COR-L47 (cell line): ENCODE data around the gene ARHGEF39.

Experiments used
- DNase-seq: peaks from one replicate; lab custom pipeline; 2025; lab: John Stamatoyannopoulos, UW

ARHGEF39 gene

GRCh38 chr9:35691334-35691650 is 26.3 kb upstream of the ARHGEF39 start:
- no peak for DNase-seq

- peak; percentile 21 for DNase-seq
These were observed 25.8 kb upstream of the ARHGEF39 start for GRCh38 chr9:35690614-35691333.

- DNase-seq: no peak
These were observed 25.3 kb upstream of the ARHGEF39 start for GRCh38 chr9:35690294-35690613.

- no peak for DNase-seq
These were observed 24.7 kb upstream of the ARHGEF39 start, which contains the start of gene TPM2 for GRCh38 chr9:35689542-35690293. Gene TPM2, minus strand, starts transcription at chr9:35689925. Its CDS starts 108 bp downstream, at chr9:35689817.

GRCh38 chr9:35688558-35689541 is 23.9 kb upstream of the ARHGEF39 start:
- DNase-seq: no peak

GRCh38 chr9:35687972-35688557 is 23.1 kb upstream of the ARHGEF39 start:
- no peak for DNase-seq

- DNase-seq: no peak
These were observed 22.3 kb upstream of the ARHGEF39 start for GRCh38 chr9:35687306-35687705.

GRCh38 chr9:35686222-35687203 is 21.5 kb upstream of the ARHGEF39 start:
- no peak for DNase-seq

- DNase-seq: no peak
These were observed 20.5 kb upstream of the ARHGEF39 start for GRCh38 chr9:35685506-35685905.

GRCh38 chr9:35684921-35685320 is 19.9 kb upstream of the ARHGEF39 start:
- DNase-seq: no peak

- no peak for DNase-seq
These were observed 18.3 kb upstream of the ARHGEF39 start for GRCh38 chr9:35683323-35683722.

GRCh38 chr9:35682520-35683315 is 17.7 kb upstream of the ARHGEF39 start:
- no peak for DNase-seq

- no peak for DNase-seq
These were observed 17.1 kb upstream of the ARHGEF39 start for GRCh38 chr9:35682051-35682450.

- DNase-seq: no peak
These were observed 16.5 kb upstream of the ARHGEF39 start for GRCh38 chr9:35681341-35682002.

GRCh38 chr9:35680331-35681105 is 15.5 kb upstream of the ARHGEF39 start:
- DNase-seq: no peak

- no peak for DNase-seq
These were observed 14.9 kb upstream of the ARHGEF39 start for GRCh38 chr9:35679766-35680330.

GRCh38 chr9:35679091-35679490 is 14.1 kb upstream of the ARHGEF39 start:
- no peak for DNase-seq

- peak; percentile 23 for DNase-seq
These were observed 10.9 kb upstream of the ARHGEF39 start for GRCh38 chr9:35675732-35676392.
